Caco-2 (cell line): ENCODE measurements around the gene CRHR1. TPM values are rescaled to one million over a fixed set of nuclear protein-coding genes. Genes with fewer than 3 reads are reported as not detected.

Source experiments
- BruUV-seq: library from RNA; stranded (reverse); fragments of 400-500 nt; replicated peaks from 2 replicates; lab custom pipeline; 2021; lab: Mats Ljungman, UMichigan
- CTCF ChIA-PET: fragments of 300-600 bp; sonication (Branson Sonifier 250); formaldehyde crosslinking; loops from one replicate; lab custom pipeline; 2022; ENCODE audit warnings: antibody characterized with exemption; lab: Charles Lee
- POLR2A ChIA-PET: fragments of 300-600 bp; sonication (Branson Sonifier 250); formaldehyde crosslinking; loops from one replicate; lab custom pipeline; 2022; ENCODE audit warnings: antibody characterized with exemption; lab: Charles Lee
- DNase-seq, 2 experiments: peaks; one replicate each; pipeline versions ENCODE4 v3.0.0 to v3.0.0-alpha.2; 2020 to 2022
- H3K27me3 ChIP-seq: replicated peaks from 2 replicates; pipeline ENCODE4 v1.6.0; 2011; ENCODE audit warnings: low read length; ENCODE audit not compliant: control insufficient read depth, insufficient read depth
- H3K36me3 ChIP-seq: 2 replicates; pipeline ENCODE4 v1.5.1; 2011; ENCODE audit warnings: low read length; ENCODE audit not compliant: control insufficient read depth, insufficient read depth
- H3K4me1 ChIP-seq: fragments of 250-450 bp; sonication (Bioruptor Pico); 2 replicates; pipeline ENCODE4 v1.5.1; 2020; ENCODE audit warnings: mild to moderate bottlenecking
- H3K4me3 ChIP-seq: 2 replicates; pipeline ENCODE4 v1.5.1; 2011; ENCODE audit warnings: low read depth, mild to moderate bottlenecking, control low read depth, low read length
- H3K9me3 ChIP-seq: fragments of 250-450 bp; sonication (Bioruptor Pico); 2 replicates; pipeline ENCODE4 v1.5.1; 2020; ENCODE audit warnings: mild to moderate bottlenecking, moderate library complexity
- H3K27ac Mint-ChIP-seq: one replicate; pipeline ENCODE4 v1.8.0; 2022; ENCODE audit warnings: mixed read lengths; ENCODE audit not compliant: unreplicated experiment
- H3K27me3 Mint-ChIP-seq: one replicate; pipeline ENCODE4 v1.8.0; 2022; ENCODE audit warnings: mixed read lengths; ENCODE audit not compliant: insufficient read depth, unreplicated experiment
- H3K36me3 Mint-ChIP-seq: one replicate; pipeline ENCODE4 v1.8.0; 2022; ENCODE audit warnings: mild to moderate bottlenecking, mixed read lengths; ENCODE audit not compliant: insufficient read depth, unreplicated experiment
- H3K4me1 Mint-ChIP-seq: one replicate; pipeline ENCODE4 v1.8.0; 2022; ENCODE audit warnings: low read depth, mixed read lengths; ENCODE audit not compliant: unreplicated experiment
- H3K4me3 Mint-ChIP-seq: one replicate; pipeline ENCODE4 v1.8.0; 2022; ENCODE audit warnings: mild to moderate bottlenecking, moderate library complexity, mixed read lengths; ENCODE audit not compliant: unreplicated experiment
- H3K9me3 Mint-ChIP-seq: one replicate; pipeline ENCODE4 v1.8.0; 2022; ENCODE audit warnings: mixed read lengths; ENCODE audit not compliant: unreplicated experiment
- CTCF ChIP-seq, 2 experiments: fragments of 200-600 bp in 1 of 2; IDR thresholded peaks; 1 replicate in 1 of 2; 2 replicates in 1 of 2; pipeline versions ENCODE4 v1.5.1 to v1.8.0; 2011 to 2022; ENCODE audit warnings: antibody characterized with exemption in 1 of 2, control low read depth in 1 of 2, inconsistent platforms in 1 of 2, low read depth in 1 of 2, low read length in 1 of 2, mild to moderate bottlenecking in 1 of 2, moderate library complexity in 1 of 2; ENCODE audit not compliant: insufficient read depth in 1 of 2, severe bottlenecking in 1 of 2, unreplicated experiment in 1 of 2
- intact Hi-C: fragments of 100-400 bp; cut with micrococcal nuclease; formaldehyde crosslinking; loops from one replicate; pipeline ENCODE4 v1.10.0; 2022; ENCODE audit not compliant: unreplicated experiment
- total RNA-seq: library from RNA; stranded (reverse); gene quantifications from 2 replicates; pipeline ENCODE4 v1.2.3, GENCODE V29; 2022

CRHR1 gene
- total RNA-seq, 1 experiment from 2014 or later: not detected

GRCh38 chr17:45800816-45801215 is 16.7 kb downstream of the CRHR1 start:
- Mint-ChIP-seq H3K4me3 (no peak overlapping the region), H3K27me3 (peaks cover 11% of the 10 kb centered on the region), H3K27ac (no peak overlapping the region), H3K4me1 (no peaks in the 10 kb centered on the region), H3K36me3 (peaks cover 4% of the 10 kb centered on the region), H3K9me3 (no peaks in the 10 kb centered on the region)
- intact Hi-C loops: no loop called here
- Histone ChIP-seq H3K9me3 (no peaks in the 10 kb centered on the region), H3K4me1 (peaks cover 13% of the 10 kb centered on the region), H3K27me3 (no peaks in the 10 kb centered on the region), H3K4me3 (no peak overlapping the region), H3K36me3 (no peaks in the 10 kb centered on the region)
- DNase-seq: peak in 1 of 2 experiments; percentile 41
- CTCF ChIA-PET: interaction anchor here (1.0 kb wide), 1 partner anchor 17 kb away, joined by 3 read pairs; the partner anchor contains the start of gene CRHR1
- no TSS peak for BruUV-seq
- TF ChIP-seq CTCF (IDR thresholded peaks at IDR 0.05; ENCODE audit: insufficient read depth in 1 of 2, low read depth in 1 of 2, low read length in 1 of 2, severe bottlenecking in 1 of 2, unreplicated experiment in 1 of 2): no peak
- POLR2A ChIA-PET: no interaction called here

- no peaks in the 10 kb centered on the region for H3K9me3 Mint-ChIP-seq
- CTCF ChIA-PET: interaction anchor here (1.0 kb wide), 1 partner anchor 17 kb away, joined by 3 read pairs; the partner anchor contains the start of gene CRHR1
- no peak overlapping the region for H3K4me3 Mint-ChIP-seq
- no peaks in the 10 kb centered on the region for H3K9me3 ChIP-seq
- H3K4me3 ChIP-seq: no peak overlapping the region
- peaks cover 13% of the 10 kb centered on the region for H3K4me1 ChIP-seq
- H3K4me1 Mint-ChIP-seq: no peaks in the 10 kb centered on the region
- DNase-seq: no peak
- peaks cover 11% of the 10 kb centered on the region for H3K27me3 Mint-ChIP-seq
- H3K27ac Mint-ChIP-seq: no peak overlapping the region
- intact Hi-C loops: no loop called here
- H3K36me3 Mint-ChIP-seq: peaks cover 5% of the 10 kb centered on the region
- H3K27me3 ChIP-seq: no peaks in the 10 kb centered on the region
- no TSS peak for BruUV-seq
- H3K36me3 ChIP-seq: no peaks in the 10 kb centered on the region
- no peak for TF ChIP-seq CTCF (IDR thresholded peaks at IDR 0.05; ENCODE audit: insufficient read depth in 1 of 2, low read depth in 1 of 2, low read length in 1 of 2, severe bottlenecking in 1 of 2, unreplicated experiment in 1 of 2)
- POLR2A ChIA-PET: no interaction called here
Observed at GRCh38 chr17:45801421-45801820, 17.3 kb downstream of the CRHR1 start.

- no peak overlapping the region for H3K4me3 Mint-ChIP-seq
- ChIA-PET POLR2A (no interaction called here), CTCF (interaction anchor here (1.2 kb wide), 1 partner anchor 17 kb away, joined by 3 read pairs; no protein-coding TSS in a partner anchor)
- TF ChIP-seq CTCF (IDR thresholded peaks at IDR 0.05; ENCODE audit: insufficient read depth in 1 of 2, low read depth in 1 of 2, low read length in 1 of 2, severe bottlenecking in 1 of 2, unreplicated experiment in 1 of 2): no peak
- Histone ChIP-seq H3K9me3 (0 out of 2 replicates have a peak, but pooled peaks cover 2% of the 10 kb centered on the region), H3K4me1 (no peaks in the 10 kb centered on the region), H3K36me3 (no peaks in the 10 kb centered on the region), H3K27me3 (no peaks in the 10 kb centered on the region), H3K4me3 (no peak overlapping the region)
- no peak for DNase-seq
- intact Hi-C loops: no loop called here
- no TSS peak for BruUV-seq
- no peak overlapping the region for H3K27ac Mint-ChIP-seq
- H3K4me1 Mint-ChIP-seq: no peaks in the 10 kb centered on the region
- peaks cover 8% of the 10 kb centered on the region for H3K27me3 Mint-ChIP-seq
- peaks cover 5% of the 10 kb centered on the region for H3K36me3 Mint-ChIP-seq
- H3K9me3 Mint-ChIP-seq: no peaks in the 10 kb centered on the region
Observed at GRCh38 chr17:45808845-45809244, 24.7 kb downstream of the CRHR1 start.
